GM18873 (cell line): ENCODE results near the gene TMEM175.

Source experiments
- ATAC-seq: cut with Tn5 transposase; IDR thresholded peaks from one replicate; pipeline ENCODE4 v1.9.1; 2021; ENCODE audit warnings: mild to moderate bottlenecking, moderate library complexity, moderate number of reproducible peaks; ENCODE audit not compliant: unreplicated experiment, low FRiP score

The TMEM175 gene

GRCh38 chr4:956531-957230, 24.4 kb downstream of the TMEM175 start:
- no peak for ATAC-seq

GRCh38 chr4:957231-957580, 24.9 kb downstream of the TMEM175 start:
- no peak for ATAC-seq

GRCh38 chr4:957581-958313, 25.5 kb downstream of the TMEM175 start:
- no peak for ATAC-seq

GRCh38 chr4:958314-958665, 26.0 kb downstream of the TMEM175 start:
- ATAC-seq = no peak

- no peak for ATAC-seq
Measured at GRCh38 chr4:958696-959337, 26.6 kb downstream of the TMEM175 start.

- no peak for ATAC-seq
Measured at GRCh38 chr4:959338-960139, 27.3 kb downstream of the TMEM175 start.

GRCh38 chr4:960140-960635, 27.9 kb downstream of the TMEM175 start:
- no peak for ATAC-seq

GRCh38 chr4:960636-961350, 28.5 kb downstream of the TMEM175 start:
- ATAC-seq = no peak

- ATAC-seq = no peak
Measured at GRCh38 chr4:961351-962230, 29.3 kb downstream of the TMEM175 start.

GRCh38 chr4:962231-963208, 30.3 kb downstream of the TMEM175 start:
- no peak for ATAC-seq

- ATAC-seq = no peak
Measured at GRCh38 chr4:963276-964225, 31.3 kb downstream of the TMEM175 start.

- ATAC-seq = no peak
Measured at GRCh38 chr4:964346-965025, 32.2 kb downstream of the TMEM175 start.

- ATAC-seq = no peak
Measured at GRCh38 chr4:965048-965765, 32.9 kb downstream of the TMEM175 start.

GRCh38 chr4:965766-966134, 33.5 kb downstream of the TMEM175 start:
- no peak for ATAC-seq

GRCh38 chr4:966266-967112, 34.2 kb downstream of the TMEM175 start:
- no peak for ATAC-seq
